ENCODE results near the gene MAMDC2.

GRCh38 chr9:70260007-70260443, 216.4 kb downstream of the MAMDC2 start:
- TF ChIP-seq CTCF (IDR thresholded peaks at IDR 0.05) = no peak
- no peak for TF ChIP-seq POLR2A (IDR thresholded peaks at IDR 0.05; ENCODE audit: low read length)
- TF ChIP-seq HOXB13 (CRISPR knock-in tag; IDR thresholded peaks at IDR 0.05; ENCODE audit: low read depth) = no peak
- no peak for TF ChIP-seq MAX (IDR thresholded peaks at IDR 0.05)
- TF ChIP-seq ESRRA (IDR thresholded peaks at IDR 0.05; ENCODE audit: borderline replicate concordance, low read length) = no peak
- no peak for TF ChIP-seq SREBF2 (IDR thresholded peaks at IDR 0.05)
- TF ChIP-seq RAD21 (conservative IDR thresholded peaks at IDR 0.05 in 1 of 2, IDR thresholded peaks at IDR 0.05 in 1 of 2) = no peak
- no peak for TF ChIP-seq RFX5 (IDR thresholded peaks at IDR 0.05)
